Neutrophil (primary cell): ENCODE results near the gene OSBPL1A.

Experiments used
- H3K27ac ChIP-seq: fragments of 200-600 bp; sonication (generic); 2 replicates; pipeline ENCODE4 v1.5.1; 2016; ENCODE audit warnings: mild to moderate bottlenecking, moderate library complexity
- H3K27me3 ChIP-seq: fragments of 200-600 bp; sonication (generic); 2 replicates; pipeline ENCODE4 v1.6.0; 2016; ENCODE audit warnings: mild to moderate bottlenecking
- H3K36me3 ChIP-seq: fragments of 200-600 bp; sonication (generic); 2 replicates; pipeline ENCODE4 v1.5.1; 2017
- H3K4me1 ChIP-seq, 2 experiments: fragments of 200-600 bp in 1 of 2; sonication (generic) in 1 of 2; 1 replicate in 1 of 2; 2 replicates in 1 of 2; pipeline versions ENCODE4 v1.5.1 to v1.6.1; 2013 to 2016; ENCODE audit warnings: low read depth in 1 of 2, low read length in 1 of 2, mild to moderate bottlenecking in 1 of 2, moderate library complexity in 1 of 2; ENCODE audit not compliant: control insufficient read depth in 1 of 2, insufficient read depth in 1 of 2
- H3K4me3 ChIP-seq, 2 experiments: fragments of 200-600 bp in 1 of 2; sonication (generic) in 1 of 2; 1 replicate in 1 of 2; 2 replicates in 1 of 2; pipeline ENCODE4 v1.5.1; 2013 to 2016; ENCODE audit warnings: low read depth in 1 of 2, low read length in 1 of 2, mild to moderate bottlenecking in 1 of 2, moderate library complexity in 1 of 2
- H3K9me3 ChIP-seq: fragments of 200-600 bp; sonication (generic); 2 replicates; pipeline ENCODE4 v1.5.1; 2016
- TF ChIP-seq, protein P1 (sequence below): fragments of 200-600 bp; sonication (generic); IDR thresholded peaks from 2 replicates; pipeline ENCODE4 v1.5.1; 2016; ENCODE audit warnings: antibody characterized with exemption

Gene OSBPL1A

DNA sequence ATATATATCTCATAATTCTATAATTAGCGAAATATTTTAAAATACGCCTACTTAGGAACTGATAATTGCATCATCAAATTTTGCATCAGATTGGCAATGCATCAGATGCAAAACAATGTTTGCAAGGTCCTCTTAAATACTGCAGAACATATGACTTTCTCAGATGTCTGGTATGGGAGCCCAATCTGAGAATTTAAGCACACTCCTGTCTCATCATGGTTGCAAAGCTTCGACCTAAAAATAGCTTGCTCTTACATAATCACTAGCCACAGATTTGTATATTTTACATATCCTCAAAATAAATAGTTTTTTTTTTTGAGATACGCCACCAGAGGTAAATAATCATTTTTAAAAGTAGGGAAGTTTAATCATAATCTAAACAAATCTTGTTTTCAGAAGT is 135.5 kb downstream of the OSBPL1A start:
- H3K4me3 ChIP-seq: no peak overlapping the region
- TF ChIP-seq, protein P1, sequence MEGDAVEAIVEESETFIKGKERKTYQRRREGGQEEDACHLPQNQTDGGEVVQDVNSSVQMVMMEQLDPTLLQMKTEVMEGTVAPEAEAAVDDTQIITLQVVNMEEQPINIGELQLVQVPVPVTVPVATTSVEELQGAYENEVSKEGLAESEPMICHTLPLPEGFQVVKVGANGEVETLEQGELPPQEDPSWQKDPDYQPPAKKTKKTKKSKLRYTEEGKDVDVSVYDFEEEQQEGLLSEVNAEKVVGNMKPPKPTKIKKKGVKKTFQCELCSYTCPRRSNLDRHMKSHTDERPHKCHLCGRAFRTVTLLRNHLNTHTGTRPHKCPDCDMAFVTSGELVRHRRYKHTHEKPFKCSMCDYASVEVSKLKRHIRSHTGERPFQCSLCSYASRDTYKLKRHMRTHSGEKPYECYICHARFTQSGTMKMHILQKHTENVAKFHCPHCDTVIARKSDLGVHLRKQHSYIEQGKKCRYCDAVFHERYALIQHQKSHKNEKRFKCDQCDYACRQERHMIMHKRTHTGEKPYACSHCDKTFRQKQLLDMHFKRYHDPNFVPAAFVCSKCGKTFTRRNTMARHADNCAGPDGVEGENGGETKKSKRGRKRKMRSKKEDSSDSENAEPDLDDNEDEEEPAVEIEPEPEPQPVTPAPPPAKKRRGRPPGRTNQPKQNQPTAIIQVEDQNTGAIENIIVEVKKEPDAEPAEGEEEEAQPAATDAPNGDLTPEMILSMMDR: no peak
- no peaks in the 10 kb centered on the region for H3K27me3 ChIP-seq
- H3K4me1 ChIP-seq: peaks cover 9 to 13% of the 10 kb centered on the region in 2 experiments
- no peaks in the 10 kb centered on the region for H3K9me3 ChIP-seq
- no peaks in the 10 kb centered on the region for H3K36me3 ChIP-seq
- H3K27ac ChIP-seq: no peak overlapping the region

DNA sequence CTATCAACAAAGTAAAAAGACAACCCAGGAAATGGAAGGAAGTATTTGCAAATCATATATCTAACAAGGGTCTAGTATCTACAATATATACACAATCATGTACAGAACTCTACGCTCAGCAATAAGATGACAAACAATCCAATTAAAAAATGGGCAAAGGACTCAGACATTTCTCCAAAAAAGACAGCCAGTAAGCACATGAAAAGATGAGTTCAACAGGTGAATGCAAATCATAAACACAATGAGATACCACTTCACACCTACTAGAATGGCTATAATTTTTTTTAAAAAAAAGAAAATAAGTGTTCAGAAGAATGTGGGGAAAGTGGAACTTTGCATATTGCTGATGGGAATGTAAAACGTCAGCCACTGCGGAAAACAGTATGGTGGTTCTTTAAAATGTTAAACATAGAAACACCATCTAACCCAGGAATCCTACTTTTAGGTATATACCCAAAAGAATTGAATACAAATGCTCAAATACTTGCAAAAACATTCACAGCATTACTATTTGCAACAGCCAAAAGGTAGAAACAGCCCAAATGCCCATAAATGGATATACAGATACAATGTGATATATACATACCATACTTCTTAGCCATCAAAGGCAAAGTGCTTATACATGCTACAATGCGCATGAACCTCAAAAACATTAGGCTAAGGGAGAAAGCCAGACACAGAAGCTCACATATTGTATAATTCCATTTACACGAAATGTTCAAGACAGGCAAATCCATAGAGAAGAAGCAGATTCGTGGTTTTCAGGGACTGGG is 137.6 kb downstream of the OSBPL1A start:
- TF ChIP-seq, protein P1: no peak
- Histone ChIP-seq H3K4me3 (no peak overlapping the region), H3K27ac (no peak overlapping the region), H3K27me3 (no peaks in the 10 kb centered on the region), H3K9me3 (no peaks in the 10 kb centered on the region), H3K36me3 (no peaks in the 10 kb centered on the region), H3K4me1 (no peaks in the 10 kb centered on the region)

DNA sequence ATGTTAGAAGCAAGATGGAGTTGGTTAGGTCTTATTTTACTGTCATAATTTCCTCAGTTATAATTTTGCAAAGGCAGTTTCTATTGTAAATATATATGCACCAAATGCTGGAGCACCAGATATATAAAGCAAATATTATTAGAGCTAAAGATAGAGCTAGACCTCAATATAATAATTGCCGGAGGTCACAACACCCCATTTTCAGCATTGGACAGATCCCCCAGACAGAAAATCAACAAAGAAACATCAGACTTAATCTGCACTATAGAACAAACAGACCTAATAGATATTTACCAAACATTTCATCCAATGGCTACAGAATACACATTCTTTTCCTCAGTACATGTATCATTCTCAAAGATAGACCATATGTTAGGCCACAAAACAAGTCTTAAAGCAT is 143.6 kb downstream of the OSBPL1A start:
- Histone ChIP-seq H3K36me3 (no peaks in the 10 kb centered on the region), H3K9me3 (no peaks in the 10 kb centered on the region), H3K4me3 (no peak overlapping the region), H3K27ac (no peak overlapping the region), H3K4me1 (no peaks in the 10 kb centered on the region), H3K27me3 (no peaks in the 10 kb centered on the region)
- TF ChIP-seq, protein P1: no peak

DNA sequence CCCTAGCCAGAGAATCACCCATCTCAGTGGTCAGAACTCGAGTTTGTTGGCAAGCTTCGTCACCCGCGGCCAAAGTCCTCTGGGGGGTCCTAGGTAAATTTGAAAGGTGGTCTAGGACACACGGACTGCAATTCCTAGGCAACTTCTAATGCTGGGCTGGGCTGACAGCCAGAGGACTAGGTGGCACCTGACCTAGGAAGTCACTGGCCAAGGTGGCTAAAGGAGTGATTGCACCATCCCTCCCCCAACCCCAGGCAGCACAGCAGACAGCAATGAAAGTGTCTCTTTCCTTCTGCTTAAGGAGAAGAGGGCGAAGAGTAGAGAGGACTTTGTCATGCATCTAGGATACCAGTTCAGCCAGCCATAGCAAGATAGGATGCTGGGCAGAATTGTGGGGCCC is 147.9 kb downstream of the OSBPL1A start:
- H3K4me3 ChIP-seq: no peak overlapping the region
- H3K27me3 ChIP-seq: no peaks in the 10 kb centered on the region
- TF ChIP-seq, protein P1: no peak
- H3K36me3 ChIP-seq: no peaks in the 10 kb centered on the region
- no peak overlapping the region for H3K27ac ChIP-seq
- no peaks in the 10 kb centered on the region for H3K9me3 ChIP-seq
- H3K4me1 ChIP-seq: no peaks in the 10 kb centered on the region

DNA sequence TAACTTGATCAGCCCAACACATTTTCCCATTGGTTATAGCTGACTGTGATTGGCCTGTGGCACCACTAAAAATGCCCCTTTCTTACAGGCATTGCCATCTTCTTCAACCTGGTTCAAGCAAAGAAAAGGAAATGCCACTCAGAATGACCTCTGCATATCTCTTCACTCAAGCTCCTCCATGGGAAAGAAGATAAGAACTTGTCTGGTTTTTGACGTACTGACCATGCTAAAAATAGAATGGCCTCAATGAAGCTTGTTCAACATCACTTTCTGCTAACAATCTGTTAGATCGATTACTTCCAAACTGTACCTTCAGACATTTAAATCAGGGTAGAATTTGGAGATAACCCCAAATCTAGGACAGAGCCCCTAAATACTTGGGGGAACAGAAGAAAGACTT is 149.3 kb downstream of the OSBPL1A start:
- TF ChIP-seq, protein P1: no peak
- no peak overlapping the region for H3K27ac ChIP-seq
- no peaks in the 10 kb centered on the region for H3K9me3 ChIP-seq
- H3K36me3 ChIP-seq: no peaks in the 10 kb centered on the region
- no peak overlapping the region for H3K4me3 ChIP-seq
- no peaks in the 10 kb centered on the region for H3K27me3 ChIP-seq
- H3K4me1 ChIP-seq: peaks cover 5 to 10% of the 10 kb centered on the region in 2 experiments
